DMS79 (cell line): ENCODE data around the gene ADAMTSL1.

ENCODE experiments used
- DNase-seq: peaks from one replicate; lab custom pipeline; 2025; lab: John Stamatoyannopoulos, UW

The ADAMTSL1 gene

DNA sequence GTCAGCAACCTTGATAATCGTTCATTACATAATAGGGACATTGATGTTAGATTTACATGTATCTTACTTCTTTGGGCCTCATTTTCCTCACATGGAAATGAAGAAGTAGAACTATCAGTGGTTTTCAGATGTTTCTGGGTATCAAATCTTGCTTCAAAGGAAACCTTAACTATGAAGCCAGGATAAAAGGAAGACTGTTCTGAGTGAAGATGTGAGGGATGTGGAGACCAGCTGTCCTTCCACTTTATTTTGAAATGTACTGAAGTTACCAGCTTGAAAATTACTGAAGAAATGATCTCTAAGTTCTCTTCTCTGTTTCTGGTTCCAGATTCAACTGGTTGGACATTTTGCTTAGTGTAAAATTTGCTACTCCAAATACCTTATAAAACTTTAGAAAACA, 186.0 kb downstream of the ADAMTSL1 start:
- DNase-seq, result no peak

- no peak for DNase-seq
Measured at GRCh38 chr9:18662320-18662719, 188.4 kb downstream of the ADAMTSL1 start.

- DNase-seq, result no peak
Measured at GRCh38 chr9:18665947-18666346, 192.0 kb downstream of the ADAMTSL1 start.

GRCh38 chr9:18666348-18666747, 192.4 kb downstream of the ADAMTSL1 start:
- no peak for DNase-seq

DNA sequence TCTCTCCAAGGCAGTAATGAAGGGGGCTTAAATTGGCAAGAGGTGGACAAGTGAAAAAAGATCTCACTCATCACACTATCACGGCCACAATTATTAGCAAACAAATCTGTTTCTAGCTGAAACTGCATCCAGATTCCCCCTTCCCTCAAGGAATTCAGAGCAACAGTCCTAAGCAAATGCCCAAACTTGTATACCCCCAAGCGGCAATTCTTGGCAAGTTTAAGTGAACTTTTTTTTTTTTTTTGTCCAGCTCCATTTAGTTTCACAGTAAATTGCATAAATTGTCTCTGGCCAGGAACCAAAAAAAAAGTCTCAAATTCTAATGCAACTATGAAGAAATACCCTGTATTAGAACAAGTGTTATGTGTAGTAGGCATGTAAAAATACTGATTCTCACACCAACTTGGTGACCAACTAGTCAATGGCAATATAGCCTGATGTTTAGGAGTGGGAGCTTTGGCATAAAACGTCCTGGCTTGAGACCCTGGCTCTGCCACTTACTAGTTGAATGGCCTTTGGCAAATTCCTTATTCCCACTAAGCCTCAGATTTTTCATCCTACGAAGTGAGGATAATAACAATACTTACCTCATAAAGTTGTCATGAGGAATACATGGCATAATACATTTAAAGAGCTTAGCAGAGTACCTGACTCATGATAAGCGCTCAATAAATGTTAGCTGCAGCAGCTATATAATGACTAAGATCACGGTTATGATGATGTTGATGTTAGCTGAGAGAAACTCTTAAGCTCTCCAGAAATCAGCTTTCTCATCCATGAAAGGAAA, 193.2 kb downstream of the ADAMTSL1 start:
- no peak for DNase-seq

DNA sequence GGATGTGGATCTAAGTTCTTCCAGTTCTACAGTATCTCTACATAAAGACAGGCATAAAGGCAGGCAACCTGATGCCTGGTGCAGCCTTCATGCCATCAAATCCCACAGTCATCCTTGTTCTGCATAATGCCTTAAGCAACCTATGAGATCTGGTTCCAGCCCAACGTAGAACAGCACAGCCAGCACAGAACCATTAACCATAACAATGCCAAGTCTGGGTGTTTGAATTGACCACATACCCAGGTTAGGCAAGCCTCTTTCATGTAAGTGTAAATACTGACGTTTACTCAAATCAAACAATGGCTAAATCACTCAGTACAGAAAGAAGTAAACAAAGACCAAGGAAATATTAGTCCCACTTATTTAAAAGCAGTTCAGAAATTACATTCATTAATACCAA, 195.0 kb downstream of the ADAMTSL1 start:
- DNase-seq, result no peak

- no peak for DNase-seq
Measured at GRCh38 chr9:18672706-18673105, 198.8 kb downstream of the ADAMTSL1 start.

DNA sequence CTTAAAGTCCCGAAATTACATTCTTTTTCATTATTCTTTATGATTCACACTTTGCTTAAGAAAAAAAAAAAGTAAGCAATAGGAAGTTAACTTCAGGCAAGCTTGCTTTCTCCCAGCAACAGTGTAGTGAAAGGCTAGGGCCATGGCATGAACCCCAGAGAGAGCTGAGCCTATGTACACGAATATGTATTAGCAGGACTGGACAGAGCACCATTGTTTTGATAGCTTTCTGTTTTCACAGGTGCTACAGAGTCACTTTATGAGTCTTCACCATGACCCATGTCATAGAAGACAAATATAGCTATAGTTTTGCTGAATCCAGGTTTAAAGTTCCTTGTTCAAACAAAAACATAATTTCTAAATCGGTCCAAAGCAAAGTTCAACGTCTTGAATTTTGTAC, 199.2 kb downstream of the ADAMTSL1 start:
- DNase-seq, result no peak

- no peak for DNase-seq
Measured at GRCh38 chr9:18675332-18675731, 201.4 kb downstream of the ADAMTSL1 start.

- DNase-seq, result no peak
Measured at GRCh38 chr9:18675973-18676372, 202.0 kb downstream of the ADAMTSL1 start.

- DNase-seq, result no peak
Measured at GRCh38 chr9:18676525-18676924, 202.6 kb downstream of the ADAMTSL1 start.

GRCh38 chr9:18678821-18679590, 205.1 kb downstream of the ADAMTSL1 start:
- no peak for DNase-seq

- no peak for DNase-seq
Measured at GRCh38 chr9:18682907-18683306, 209.0 kb downstream of the ADAMTSL1 start.

- no peak for DNase-seq
Measured at GRCh38 chr9:18683312-18683711, 209.4 kb downstream of the ADAMTSL1 start.

GRCh38 chr9:18683851-18684250, 209.9 kb downstream of the ADAMTSL1 start:
- DNase-seq, result no peak

DNA sequence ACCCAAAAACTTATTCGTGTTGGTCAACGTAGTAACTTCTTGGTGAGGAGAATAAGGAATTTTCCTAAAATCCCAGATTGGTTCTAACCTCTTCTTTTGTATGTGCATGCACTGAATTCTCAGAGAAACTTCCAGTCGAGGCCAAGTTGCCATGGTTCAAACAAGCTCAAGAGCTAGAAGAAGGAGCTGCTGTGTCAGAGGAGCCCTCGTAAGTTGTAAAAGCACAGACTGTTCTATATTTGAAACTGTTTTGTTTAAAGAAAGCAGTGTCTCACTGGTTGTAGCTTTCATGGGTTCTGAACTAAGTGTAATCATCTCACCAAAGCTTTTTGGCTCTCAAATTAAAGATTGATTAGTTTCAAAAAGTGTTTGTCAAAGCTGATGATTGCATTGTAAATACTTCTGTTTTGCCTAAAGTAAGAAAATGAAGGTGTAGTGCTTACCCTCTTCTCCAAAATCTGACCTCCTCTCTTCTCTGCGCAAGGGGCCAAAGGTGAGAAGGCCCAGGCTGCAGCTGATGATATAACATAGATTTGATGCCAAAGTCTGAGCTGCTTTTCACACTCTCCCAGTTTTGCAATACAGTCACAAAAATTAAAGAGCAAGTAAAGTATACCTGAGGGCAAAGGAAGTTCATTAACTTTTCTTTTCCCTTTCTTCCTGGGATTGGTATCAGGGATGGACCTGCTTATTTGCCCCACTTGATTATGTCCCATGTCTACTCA, 210.8 kb downstream of the ADAMTSL1 start:
- no peak for DNase-seq

GRCh38 chr9:18688581-18689565, 214.9 kb downstream of the ADAMTSL1 start:
- no peak for DNase-seq

DNA sequence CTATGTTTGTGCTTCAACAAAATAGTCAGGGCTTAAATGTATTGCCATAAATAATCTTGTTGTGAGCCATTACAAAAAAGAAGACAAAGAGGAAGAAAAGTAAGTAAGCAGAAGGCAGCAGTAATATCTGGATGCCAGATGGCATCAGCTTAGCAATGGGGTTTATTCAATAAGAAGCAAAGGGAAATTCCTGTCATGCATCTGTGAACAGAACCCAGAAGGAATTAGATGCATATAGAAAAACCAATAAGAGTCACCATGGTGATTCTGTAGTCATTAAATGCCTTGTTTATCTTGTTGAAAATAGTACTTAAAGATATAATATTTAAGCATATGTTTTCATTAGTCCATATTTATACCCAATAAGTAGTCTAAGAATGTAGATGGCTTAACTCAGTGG, 216.0 kb downstream of the ADAMTSL1 start:
- DNase-seq, result no peak

DNA sequence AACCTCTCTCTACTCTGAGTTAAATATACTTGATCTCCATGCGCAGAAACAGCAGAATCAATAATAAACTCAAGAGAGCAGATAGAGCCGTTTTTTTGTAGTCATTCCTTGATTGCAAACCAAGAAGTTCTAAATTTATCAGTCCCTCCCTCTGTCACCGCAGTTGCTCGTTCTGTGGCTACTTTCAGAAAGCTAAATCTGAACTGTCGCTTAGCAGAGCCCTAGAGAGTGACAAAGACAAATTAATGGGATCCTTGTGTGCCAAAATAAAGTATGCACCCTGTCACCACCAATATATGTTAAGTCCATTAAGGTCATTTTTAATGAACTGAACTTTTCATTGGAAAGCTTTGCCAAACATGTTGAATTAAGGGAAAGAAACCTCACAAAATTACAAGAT, 218.3 kb downstream of the ADAMTSL1 start:
- no peak for DNase-seq

DNA sequence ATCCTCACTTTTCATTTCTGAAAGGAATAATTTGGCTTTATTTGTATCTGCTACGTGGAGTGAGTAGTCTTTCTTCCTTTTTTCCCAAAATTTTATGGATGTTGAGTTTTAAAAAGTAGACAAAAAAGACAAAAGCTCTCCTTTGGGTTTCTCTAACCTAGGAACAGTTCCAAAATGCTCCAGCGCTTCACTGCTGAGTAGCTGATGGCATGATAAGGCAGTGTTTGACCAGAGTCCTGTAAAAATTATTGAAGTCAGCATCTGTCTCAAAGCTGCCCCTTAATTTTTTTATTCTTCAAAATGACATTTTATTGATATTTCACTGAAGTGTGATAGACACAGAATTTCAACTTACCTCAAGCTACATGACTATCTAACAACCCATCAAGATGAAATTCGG, 219.0 kb downstream of the ADAMTSL1 start:
- DNase-seq, result no peak

DNA sequence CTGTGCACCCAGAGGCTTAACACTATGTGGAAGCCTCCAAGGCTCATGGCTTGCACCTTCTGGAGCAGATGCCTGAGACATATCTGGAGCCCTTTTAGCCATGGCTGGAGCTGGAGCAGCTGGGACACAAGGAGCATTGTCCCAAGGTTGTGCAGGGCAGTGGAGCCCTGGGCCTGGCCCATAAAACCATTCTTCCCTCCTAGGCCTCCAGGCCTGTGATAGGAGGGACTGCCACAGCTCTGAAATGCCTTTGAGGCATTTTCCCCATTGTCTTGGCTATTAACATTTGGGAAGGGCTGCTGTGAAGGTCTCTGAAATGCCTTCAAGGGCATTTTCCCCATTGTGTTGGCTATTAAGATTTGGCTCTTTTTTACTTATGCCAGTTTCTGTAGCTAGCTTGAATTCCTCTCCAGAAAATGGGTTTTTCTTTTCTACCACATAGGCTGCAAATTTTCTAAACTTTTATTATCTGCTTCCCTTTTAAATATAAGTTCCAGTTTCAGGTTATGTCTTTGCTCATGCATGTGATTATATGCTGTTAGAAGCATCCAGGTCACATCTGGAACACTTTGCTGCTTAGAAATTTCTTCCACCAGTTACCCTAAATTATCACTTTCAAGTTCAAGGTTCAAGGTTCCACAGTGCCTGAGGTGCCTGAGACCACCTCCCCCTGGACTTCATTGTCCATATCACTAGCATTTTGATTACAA, 221.2 kb downstream of the ADAMTSL1 start:
- DNase-seq, result no peak
